ENCODE data around the gene NRIP2. TPM values are rescaled to one million over a fixed set of nuclear protein-coding genes. Genes with fewer than 3 reads are reported as not detected.

The NRIP2 gene
- total RNA-seq, 1 experiment from 2014 or later, result not detected

DNA sequence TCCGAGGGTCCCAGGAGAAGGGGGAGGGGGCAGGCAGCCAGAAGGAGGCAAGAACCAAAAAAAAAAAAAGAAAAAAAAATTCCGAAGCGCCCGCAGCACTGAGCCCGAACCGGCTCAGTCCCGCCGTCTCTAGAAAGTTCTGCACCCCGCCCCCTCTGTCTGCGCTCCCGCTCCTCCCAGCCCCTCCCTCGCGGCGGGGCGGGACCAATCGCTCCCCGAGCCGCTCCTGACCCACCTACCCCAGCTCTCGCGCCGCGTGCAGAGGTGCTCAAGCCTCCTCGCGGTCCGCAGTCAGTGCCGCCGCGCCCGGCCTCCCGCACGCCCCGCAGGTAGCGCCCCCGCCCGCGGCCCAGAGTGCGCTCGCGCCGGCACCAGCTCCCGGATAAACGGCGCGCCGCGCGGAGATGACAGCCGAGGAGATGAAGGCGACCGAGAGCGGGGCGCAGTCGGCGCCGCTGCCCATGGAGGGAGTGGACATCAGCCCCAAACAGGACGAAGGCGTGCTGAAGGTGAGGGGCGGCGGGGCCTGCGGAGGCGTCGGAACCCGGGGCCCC lies 40.0 kb downstream of the NRIP2 start, which contains the start of gene FKBP4:
Gene FKBP4 (plus strand): TSS at position 235 of the 554 bp plus-strand sequence. CDS start 170 bp downstream, at position 405.
- in situ Hi-C loops (cut with HindIII; ENCODE audit: low pct_unique_long_range_greater_than_20kb, low sequenced_read_pairs), result no loop called here
- DNase-seq (ENCODE audit: low read depth, low spot score), result peak; percentile 75

DNA sequence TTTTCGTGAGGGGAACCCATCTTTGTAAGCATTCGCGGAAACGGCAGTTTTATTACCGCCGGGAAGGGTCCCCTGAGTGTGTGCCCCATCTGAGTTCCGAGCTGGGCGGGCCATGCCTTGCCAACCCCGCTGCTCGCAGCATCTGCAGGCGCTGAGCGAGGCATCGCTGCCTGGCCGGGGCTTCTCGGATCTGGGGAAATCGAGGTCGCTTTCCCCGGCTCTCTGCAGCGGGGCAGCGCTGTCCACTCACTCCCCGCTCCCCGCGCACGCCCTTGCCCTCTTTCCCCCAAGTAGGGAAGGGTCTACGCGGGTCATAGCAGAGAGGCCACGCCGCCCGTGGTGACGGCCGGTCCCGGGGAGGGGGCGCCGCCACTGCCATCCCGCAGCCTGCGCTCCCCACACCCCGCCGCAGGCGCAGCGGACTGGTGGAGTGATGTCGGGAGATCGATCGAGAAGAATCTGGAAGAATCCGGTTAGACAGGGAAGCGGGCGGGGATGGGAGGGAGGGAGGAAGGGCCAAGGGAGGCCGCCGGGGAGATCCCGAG lies 40.6 kb downstream of the NRIP2 start:
- in situ Hi-C loops (cut with HindIII; ENCODE audit: low pct_unique_long_range_greater_than_20kb, low sequenced_read_pairs), result no loop called here
- no peak for DNase-seq (ENCODE audit: low read depth, low spot score)

DNA sequence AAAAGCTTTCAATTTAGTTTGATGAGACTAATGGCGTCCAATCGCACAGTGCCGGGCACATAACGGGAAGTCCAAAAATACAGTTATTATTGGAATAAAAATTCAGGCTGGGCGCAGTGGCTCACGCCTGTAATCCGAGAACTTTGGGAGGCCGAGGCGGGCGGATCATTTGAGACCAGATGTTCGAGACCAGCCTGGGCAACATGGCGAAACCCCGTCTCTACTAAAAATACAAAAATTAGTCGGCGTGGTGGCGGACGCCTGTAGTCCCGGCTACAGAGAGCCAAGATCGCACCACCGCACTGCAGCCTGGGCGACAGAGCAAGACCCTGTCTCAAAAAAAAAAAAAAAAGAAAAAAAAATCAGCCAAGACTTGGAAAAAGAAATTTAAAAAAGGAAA lies 41.3 kb downstream of the NRIP2 start:
- in situ Hi-C loops (cut with HindIII; ENCODE audit: low pct_unique_long_range_greater_than_20kb, low sequenced_read_pairs), result no loop called here
- no peak for DNase-seq (ENCODE audit: low read depth, low spot score)

DNA sequence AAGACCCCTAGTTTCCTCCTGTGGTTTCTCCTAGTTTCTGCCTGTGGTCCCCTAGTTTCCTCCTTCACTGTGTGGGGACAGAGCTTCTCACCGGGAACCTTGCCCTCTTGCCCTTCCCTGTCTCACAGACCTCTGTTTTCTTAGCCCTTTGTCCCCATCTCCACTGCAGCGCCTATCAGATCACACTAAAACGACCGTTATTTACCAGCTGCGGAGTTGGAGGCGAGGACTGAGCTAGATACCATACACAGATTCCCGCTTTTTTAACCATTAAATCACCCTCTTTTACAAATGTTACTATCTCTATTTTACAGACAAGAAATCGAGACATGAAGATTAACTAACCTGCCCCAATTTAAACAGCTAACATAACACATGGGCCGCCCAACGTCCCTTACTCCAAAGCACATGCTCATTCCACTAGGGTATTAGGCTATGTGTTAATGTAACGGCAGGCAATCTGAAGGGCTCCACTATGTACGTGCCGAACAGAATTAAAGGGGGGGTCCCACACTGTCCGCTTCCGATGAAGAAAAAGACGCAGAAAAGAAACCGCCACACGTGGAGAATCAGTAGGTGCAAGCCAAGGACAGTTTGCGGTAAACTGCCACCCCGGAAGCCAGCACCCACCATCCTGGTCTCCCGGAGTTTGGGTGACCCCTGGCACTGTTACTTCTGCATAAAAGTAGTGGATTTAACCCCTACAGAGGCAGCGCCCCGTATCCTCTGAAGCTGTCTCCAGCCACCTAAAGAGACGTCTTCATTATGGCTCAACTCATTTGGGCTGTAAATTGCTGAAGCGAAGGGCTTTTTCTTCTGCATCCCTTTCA lies 41.9 kb downstream of the NRIP2 start:
- in situ Hi-C loops (cut with HindIII; ENCODE audit: low pct_unique_long_range_greater_than_20kb, low sequenced_read_pairs), result no loop called here
- DNase-seq (ENCODE audit: low read depth, low spot score), result no peak

DNA sequence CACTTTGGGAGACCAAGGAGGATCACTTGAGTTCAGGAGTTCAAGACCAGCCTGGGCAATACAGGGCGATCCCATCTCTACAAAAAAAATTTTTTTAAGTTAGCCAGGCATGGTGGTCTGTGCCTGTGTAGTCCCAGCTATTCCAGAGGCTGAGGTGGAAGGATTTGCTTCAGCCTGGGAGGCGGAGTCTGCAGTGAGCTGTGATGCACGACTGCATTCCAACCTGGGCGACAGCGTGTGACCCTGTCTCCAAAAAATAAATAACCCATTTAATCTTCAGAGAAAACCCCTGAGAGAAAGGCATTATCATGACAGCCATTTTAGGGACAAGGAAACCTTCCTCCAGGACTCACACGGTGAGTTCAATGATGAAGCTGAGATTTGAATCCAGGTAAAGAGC lies 43.7 kb downstream of the NRIP2 start:
- DNase-seq (ENCODE audit: low read depth, low spot score), result no peak
- in situ Hi-C loops (cut with HindIII; ENCODE audit: low pct_unique_long_range_greater_than_20kb, low sequenced_read_pairs), result no loop called here

DNA sequence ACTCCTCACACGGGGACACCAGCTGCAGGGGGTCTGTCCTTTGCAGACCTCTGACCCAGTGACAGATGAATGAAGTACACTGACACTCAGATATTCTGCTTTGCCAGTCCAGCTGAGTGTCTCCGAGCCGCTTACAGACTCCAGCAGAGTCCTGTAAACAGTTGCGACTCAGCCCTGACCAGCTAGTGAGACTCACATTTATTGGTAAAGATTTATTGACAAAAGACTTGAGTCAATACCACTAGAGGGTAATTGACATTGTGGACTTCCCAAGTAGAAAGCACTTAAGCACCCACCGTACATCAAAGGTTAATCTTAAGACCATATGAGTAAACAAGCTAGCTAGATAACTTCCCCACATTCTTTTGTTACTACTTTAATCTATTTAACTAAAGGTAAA lies 49.8 kb downstream of the NRIP2 start:
- in situ Hi-C loops (cut with HindIII; ENCODE audit: low pct_unique_long_range_greater_than_20kb, low sequenced_read_pairs), result no loop called here
- DNase-seq (ENCODE audit: low read depth, low spot score), result no peak

DNA sequence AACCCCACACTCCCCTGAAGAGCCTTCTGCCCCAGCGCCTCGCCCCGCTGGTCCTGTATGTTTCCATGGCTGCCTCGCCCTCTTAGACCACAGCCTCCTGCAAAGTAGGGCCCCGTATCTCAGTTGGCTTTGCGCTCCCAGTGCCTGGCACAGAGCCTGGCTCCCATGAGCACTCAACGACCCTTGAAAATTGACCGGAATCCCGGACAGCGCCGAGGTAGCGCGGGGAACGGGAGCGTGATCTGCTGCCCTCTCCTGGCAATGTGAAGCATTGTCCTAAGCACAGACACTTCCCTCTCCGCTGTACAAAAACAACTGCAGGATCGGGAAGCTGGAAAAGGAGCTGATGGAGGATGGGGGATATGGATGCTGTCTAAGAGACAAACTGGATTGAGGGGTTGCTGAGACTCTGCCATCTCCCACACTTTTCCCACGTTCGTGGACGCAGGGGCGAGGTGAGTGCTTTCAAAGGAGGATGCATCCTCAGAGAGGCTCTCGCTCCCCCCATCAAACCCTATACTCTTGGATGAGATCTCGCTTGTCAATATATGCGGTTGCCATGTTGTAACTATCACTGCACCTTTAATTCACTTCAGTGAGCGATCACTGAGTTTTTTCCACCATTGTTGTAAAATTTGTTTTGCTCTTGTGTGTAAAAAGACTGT lies 50.8 kb downstream of the NRIP2 start:
- in situ Hi-C loops (cut with HindIII; ENCODE audit: low pct_unique_long_range_greater_than_20kb, low sequenced_read_pairs), result no loop called here
- DNase-seq (ENCODE audit: low read depth, low spot score), result peak; percentile 70

DNA sequence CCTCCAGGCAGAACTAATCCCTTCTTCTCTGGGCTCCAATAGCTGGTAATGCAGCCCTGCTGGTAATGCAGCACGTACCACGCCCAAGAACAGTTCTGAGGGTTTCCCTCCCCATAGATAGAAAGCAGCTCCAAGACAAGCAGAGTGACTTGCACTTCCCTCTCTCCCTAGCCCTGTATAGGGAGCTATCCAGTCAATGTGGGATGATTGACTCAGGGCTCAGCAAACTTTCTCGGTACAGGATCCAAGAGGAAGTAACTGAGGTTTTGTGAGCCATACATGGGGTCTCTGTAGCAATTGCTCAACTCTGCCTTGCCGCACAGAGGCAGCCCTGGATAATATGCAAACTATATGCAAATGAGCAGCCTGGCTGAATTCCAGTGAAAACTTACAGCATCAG lies 55.6 kb downstream of the NRIP2 start:
- DNase-seq (ENCODE audit: low read depth, low spot score), result no peak
- in situ Hi-C loops (cut with HindIII; ENCODE audit: low pct_unique_long_range_greater_than_20kb, low sequenced_read_pairs), result no loop called here

DNA sequence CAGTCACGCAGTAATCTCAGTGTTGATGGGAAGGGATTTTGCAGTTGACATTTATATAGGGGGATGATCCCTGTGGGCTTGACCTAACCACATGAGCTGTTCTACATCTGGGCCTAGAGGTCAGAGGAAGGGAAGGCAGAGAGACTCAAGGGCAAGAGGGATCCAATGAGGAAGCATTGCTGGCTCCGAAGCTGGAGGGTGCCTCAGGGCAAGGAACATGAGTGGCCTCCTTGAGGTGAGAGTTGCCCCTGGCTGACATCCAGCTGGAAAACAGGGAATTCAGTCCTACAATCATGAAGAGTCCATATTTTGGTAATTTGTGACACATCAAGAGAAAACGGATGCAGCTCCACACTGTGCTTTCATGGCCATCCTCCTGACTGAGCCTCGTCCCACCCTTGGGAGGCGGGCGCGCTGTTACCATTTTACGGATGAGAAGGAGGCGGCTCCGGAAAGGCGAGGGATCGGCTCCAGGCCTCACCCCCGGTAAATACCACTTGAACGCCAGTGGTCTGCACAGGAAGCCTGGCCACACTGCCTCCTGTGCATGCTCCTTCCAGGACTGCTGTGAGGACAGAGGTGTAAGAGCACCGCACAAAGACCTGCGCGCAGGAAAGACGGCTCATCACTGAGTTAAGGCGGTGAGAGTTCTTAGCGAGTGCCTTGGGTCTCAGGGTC lies 58.6 kb downstream of the NRIP2 start:
- in situ Hi-C loops (cut with HindIII; ENCODE audit: low pct_unique_long_range_greater_than_20kb, low sequenced_read_pairs), result no loop called here
- DNase-seq (ENCODE audit: low read depth, low spot score), result no peak

DNA sequence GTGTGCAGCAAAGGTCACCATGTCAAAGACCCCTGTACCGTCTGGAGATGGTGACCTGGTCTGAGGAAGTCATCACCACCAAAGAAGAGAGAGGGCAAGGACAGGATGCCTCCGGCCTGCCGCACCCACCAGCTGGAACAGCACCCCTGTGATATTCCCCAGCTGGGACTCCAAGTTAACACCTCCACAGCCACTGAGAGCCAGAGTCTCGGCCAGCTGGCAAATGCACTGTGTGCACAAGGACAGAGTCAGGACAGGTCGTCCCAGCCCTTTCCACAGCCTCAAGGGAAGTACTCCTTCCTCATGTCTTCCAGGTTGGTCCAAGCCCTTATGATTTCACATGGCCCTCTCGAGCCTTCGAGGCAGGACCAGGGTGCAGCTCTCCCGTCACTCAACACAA lies 59.4 kb downstream of the NRIP2 start:
- in situ Hi-C loops (cut with HindIII; ENCODE audit: low pct_unique_long_range_greater_than_20kb, low sequenced_read_pairs), result no loop called here

More for the DNA sequence above, 59.4 kb downstream of the NRIP2 start:
- no peak for DNase-seq (ENCODE audit: low read depth, low spot score)

Other genes with a start within 250 kb of the NRIP2 start
- gene FKBP4, start 40.1 kb downstream of the NRIP2 start, total RNA-seq (2014; rRNA removed; shearing (Covaris generic)), result 70.1 and 76.9 TPM in 2 replicates
- gene ITFG2, start 22.4 kb downstream of the NRIP2 start, total RNA-seq (2014; rRNA removed; shearing (Covaris generic)), result 20.7 and 23.4 TPM in 2 replicates
- gene TEX52, start 22.0 kb upstream of the NRIP2 start, total RNA-seq (2014; rRNA removed; shearing (Covaris generic)), result not detected in 2 replicates
- gene FOXM1, start 42.1 kb upstream of the NRIP2 start, total RNA-seq (2014; rRNA removed; shearing (Covaris generic)), result 21.8 and 28.8 TPM in 2 replicates
- 34.8 and 40.9 TPM in 2 replicates for gene RHNO1, start 42.2 kb upstream of the NRIP2 start, total RNA-seq (2014; rRNA removed; shearing (Covaris generic))
- gene TULP3, start 55.9 kb upstream of the NRIP2 start, total RNA-seq (2014; rRNA removed; shearing (Covaris generic)), result 25.3 and 27.1 TPM in 2 replicates
- 11.9 and 16.2 TPM in 2 replicates for gene TEAD4, start 124.4 kb upstream of the NRIP2 start, total RNA-seq (2014; rRNA removed; shearing (Covaris generic))
- gene TSPAN9, start 242.3 kb upstream of the NRIP2 start, total RNA-seq (2014; rRNA removed; shearing (Covaris generic)), result 14.2 and 19.3 TPM in 2 replicates

Measured in SK-MEL-5 (cell line).